Neuronal stem cell (in vitro differentiated cells): ENCODE measurements around the gene PANX2.
A peak's percentile ranks its signal among the peaks of the same experiment; 100 is the strongest.

Experiments used
- DNase-seq: peaks from one replicate; pipeline ENCODE4 v3.0.0-alpha.2; 2013; ENCODE audit warnings: low spot score
- H2AFZ ChIP-seq: one replicate; pipeline ENCODE4 v1.6.1; 2013; ENCODE audit warnings: mild to moderate bottlenecking, low read length, inconsistent platforms
- H2AK5ac ChIP-seq: 2 replicates; pipeline ENCODE4 v1.6.1; 2013; ENCODE audit warnings: low read depth, mild to moderate bottlenecking, inconsistent platforms, low read length, moderate library complexity, mixed read lengths
- H2BK120ac ChIP-seq: 2 replicates; pipeline ENCODE4 v1.6.1; 2013; ENCODE audit warnings: low read depth, mild to moderate bottlenecking, inconsistent platforms, low read length, moderate library complexity, mixed read lengths
- H2BK12ac ChIP-seq: one replicate; pipeline ENCODE4 v1.6.1; 2013; ENCODE audit warnings: low read length, inconsistent platforms
- H2BK15ac ChIP-seq: 2 replicates; pipeline ENCODE4 v1.6.1; 2013; ENCODE audit warnings: mild to moderate bottlenecking, low read length, inconsistent platforms, mixed read lengths
- H2BK5ac ChIP-seq: one replicate; pipeline ENCODE4 v1.6.1; 2013; ENCODE audit warnings: inconsistent platforms, mild to moderate bottlenecking, low read length, moderate library complexity
- H3K14ac ChIP-seq: one replicate; pipeline ENCODE4 v1.6.1; 2013; ENCODE audit warnings: low read length, inconsistent platforms
- H3K18ac ChIP-seq: 2 replicates; pipeline ENCODE4 v1.6.1; 2013; ENCODE audit warnings: low read length, inconsistent platforms
- H3K23ac ChIP-seq: 2 replicates; pipeline ENCODE4 v1.6.1; 2013; ENCODE audit warnings: low read depth, mild to moderate bottlenecking, mixed read lengths, low read length, inconsistent platforms; ENCODE audit not compliant: poor library complexity
- H3K27ac ChIP-seq: replicated peaks from 3 replicates; pipeline ENCODE4 v1.5.1; 2013; ENCODE audit warnings: low read length, inconsistent platforms
- H3K27me3 ChIP-seq, 3 experiments: 2 replicates each; pipeline ENCODE4 v1.6.1; 2013; ENCODE audit warnings: low read length in 3 of 3, mild to moderate bottlenecking in 2 of 3, inconsistent platforms in 1 of 3, low read depth in 1 of 3, mixed read lengths in 1 of 3, moderate library complexity in 1 of 3; ENCODE audit not compliant: control insufficient read depth in 3 of 3, insufficient read depth in 3 of 3
- H3K36me3 ChIP-seq, 2 donors: replicated peaks in 1 of 2; 2 replicates each; pipeline ENCODE4 v1.6.1; 2013; ENCODE audit warnings: low read length in 2 of 2; ENCODE audit not compliant: control insufficient read depth in 2 of 2, insufficient read depth in 2 of 2
- H3K4ac ChIP-seq: 2 replicates; pipeline ENCODE4 v1.6.1; 2013; ENCODE audit warnings: inconsistent platforms, mild to moderate bottlenecking, low read length, moderate library complexity
- H3K4me1 ChIP-seq, 2 donors: 1 replicate in 1 of 2; 2 replicates in 1 of 2; pipeline ENCODE4 v1.6.1; 2013; ENCODE audit warnings: low read length in 2 of 2, low read depth in 1 of 2; ENCODE audit not compliant: control insufficient read depth in 2 of 2, insufficient read depth in 1 of 2
- H3K4me2 ChIP-seq: one replicate; pipeline ENCODE4 v1.6.1; 2013; ENCODE audit warnings: mild to moderate bottlenecking, low read length, inconsistent platforms; ENCODE audit not compliant: insufficient read depth, poor library complexity, severe bottlenecking
- H3K4me3 ChIP-seq, 2 donors: 2 replicates each; pipeline ENCODE4 v1.5.1; 2013; ENCODE audit warnings: low read length in 2 of 2, mild to moderate bottlenecking in 2 of 2, inconsistent platforms in 1 of 2, moderate library complexity in 1 of 2
- H3K79me1 ChIP-seq: one replicate; pipeline ENCODE4 v1.6.1; 2013; ENCODE audit warnings: low read depth, mild to moderate bottlenecking, inconsistent platforms, low read length, moderate library complexity
- H3K9ac ChIP-seq: one replicate; pipeline ENCODE4 v1.6.1; 2013; ENCODE audit warnings: mild to moderate bottlenecking, low read depth, low read length, inconsistent platforms; ENCODE audit not compliant: poor library complexity
- H3K9me3 ChIP-seq, 2 donors: replicated peaks in 1 of 2; 2 replicates each; pipeline versions ENCODE3 to v1.6.1; 2013; ENCODE audit warnings: low read length in 2 of 2, mild to moderate bottlenecking in 2 of 2, inconsistent platforms in 1 of 2, low read depth in 1 of 2, mixed read lengths in 1 of 2, moderate library complexity in 1 of 2; ENCODE audit not compliant: control insufficient read depth in 2 of 2, insufficient read depth in 1 of 2
- H4K8ac ChIP-seq: one replicate; pipeline ENCODE4 v1.6.1; 2013; ENCODE audit warnings: low read depth, mild to moderate bottlenecking, inconsistent platforms, low read length, moderate library complexity
- H4K91ac ChIP-seq: one replicate; pipeline ENCODE4 v1.6.1; 2013; ENCODE audit warnings: low read length, low read depth, mild to moderate bottlenecking, inconsistent platforms; ENCODE audit not compliant: poor library complexity
- WGBS, 2 donors: extraction: QIAGEN DNeasy Blood & Tissue Kit; methylation state at CpG; one replicate each; pipeline ENCODE4 v1.1.7; 2013; ENCODE audit warnings: missing lambda C conversion rate in 2 of 2, mixed read lengths in 1 of 2; ENCODE audit not compliant: insufficient read length in 2 of 2, insufficient replicate concordance in 1 of 2; ENCODE audit errors: extremely low coverage in 2 of 2; 5-methylcytosine and 5-hydroxymethylcytosine counted together

PANX2 gene

DNA sequence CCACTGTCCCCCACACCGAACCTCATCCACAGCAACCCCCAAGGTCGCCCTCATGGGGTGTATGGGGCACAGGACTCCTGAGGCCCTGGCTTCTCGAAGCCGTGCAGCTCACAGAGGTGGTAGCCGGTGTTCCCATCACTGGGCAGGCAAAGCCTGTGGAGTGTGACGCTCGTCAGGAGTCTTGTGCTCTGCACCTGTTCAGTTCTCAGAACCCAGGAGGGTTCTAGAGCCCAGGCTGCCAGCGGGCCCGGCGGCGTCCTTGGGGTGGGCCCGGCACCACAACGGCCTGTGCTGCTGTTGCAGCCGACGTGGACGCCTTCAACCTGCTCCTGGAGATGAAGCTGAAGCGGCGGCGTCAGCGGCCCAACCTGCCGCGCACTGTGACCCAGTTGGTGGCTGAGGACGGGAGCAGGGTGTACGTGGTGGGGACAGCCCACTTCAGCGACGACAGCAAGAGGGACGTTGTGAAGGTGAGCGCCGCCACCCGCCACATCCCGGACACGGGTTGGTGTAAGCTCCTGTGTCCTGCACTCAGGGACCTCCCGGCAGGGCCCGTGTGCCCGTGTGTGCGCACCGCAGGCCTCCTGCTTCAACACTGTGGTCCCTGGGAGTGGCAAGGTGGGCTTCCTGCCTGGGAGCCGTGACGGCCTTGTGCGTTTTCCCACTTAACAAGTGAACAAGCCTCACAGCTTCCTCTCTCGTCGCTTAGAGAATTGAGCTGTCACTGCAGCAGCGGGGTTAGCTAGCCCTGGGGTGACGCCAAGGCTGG lies 23.7 kb downstream of the PANX2 start:
- Histone ChIP-seq H3K9me3 (peaks cover 0 to 2% of the 10 kb centered on the region in 2 donors), H4K91ac (no peak overlapping the region), H3K4ac (no peak overlapping the region), H3K79me1 (peaks cover 16% of the 10 kb centered on the region), H2AFZ (no peak overlapping the region), H3K4me1 (peaks cover 0 to 4% of the 10 kb centered on the region in 2 donors), H2BK15ac (no peak overlapping the region), H3K4me2 (no peak overlapping the region), H2BK120ac (no peak overlapping the region), H3K27ac (no peak overlapping the region), H3K18ac (no peak overlapping the region), H3K4me3 (no peak overlapping the region), H2BK12ac (no peak overlapping the region), H3K27me3 (no peaks in the 10 kb centered on the region), H3K14ac (no peak overlapping the region), H2AK5ac (peak overlapping the region; percentile 28), H3K23ac (peak overlapping the region; percentile 91), H2BK5ac (peak overlapping the region; percentile 75), H4K8ac (no peak overlapping the region), H3K9ac (peak overlapping the region; percentile 50), H3K36me3 (peaks cover 21 to 40% of the 10 kb centered on the region in 2 donors)
- DNase-seq: no peak
- WGBS, 2 donors: no CpG with 5 or more reads among the region's 44 CpGs

DNA sequence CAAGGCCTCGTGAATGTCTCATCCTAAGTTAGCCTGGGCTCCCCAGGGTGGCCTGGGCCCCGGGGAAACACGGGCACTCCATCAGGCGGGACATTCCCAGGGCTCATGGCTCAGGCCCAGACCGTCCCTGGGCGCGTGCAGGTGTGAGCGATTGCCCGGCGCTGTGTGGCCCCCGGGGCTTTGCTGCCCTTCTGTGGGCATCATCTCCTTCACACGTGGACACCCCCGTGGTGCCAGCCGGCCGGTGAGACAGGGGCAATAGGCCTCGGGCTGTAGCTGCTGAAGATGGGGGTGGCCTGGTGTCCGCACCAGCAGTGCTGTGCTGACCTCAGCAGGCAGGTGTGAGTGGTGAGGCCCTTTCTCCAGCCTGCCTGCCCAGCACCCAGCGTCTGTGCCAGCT lies 25.7 kb downstream of the PANX2 start:
- WGBS, 2 donors: no CpG with 5 or more reads among the region's 18 CpGs
- Histone ChIP-seq H2BK15ac (no peak overlapping the region), H2BK5ac (peak overlapping the region; percentile 66), H3K36me3 (peaks cover 22 to 45% of the 10 kb centered on the region in 2 donors), H4K8ac (no peak overlapping the region), H2BK12ac (no peak overlapping the region), H3K4me1 (peaks cover 3 to 5% of the 10 kb centered on the region in 2 donors), H3K9me3 (peaks cover 0 to 2% of the 10 kb centered on the region in 2 donors), H3K4ac (no peak overlapping the region), H2BK120ac (no peak overlapping the region), H3K9ac (no peak overlapping the region), H3K4me2 (no peak overlapping the region), H3K27ac (no peak overlapping the region), H3K79me1 (peaks cover 10% of the 10 kb centered on the region), H4K91ac (no peak overlapping the region), H2AFZ (no peak overlapping the region), H3K4me3 (no peak overlapping the region), H3K27me3 (no peaks in the 10 kb centered on the region), H3K18ac (no peak overlapping the region), H3K14ac (no peak overlapping the region), H3K23ac (no peak overlapping the region), H2AK5ac (no peak overlapping the region)
- no peak for DNase-seq

DNA sequence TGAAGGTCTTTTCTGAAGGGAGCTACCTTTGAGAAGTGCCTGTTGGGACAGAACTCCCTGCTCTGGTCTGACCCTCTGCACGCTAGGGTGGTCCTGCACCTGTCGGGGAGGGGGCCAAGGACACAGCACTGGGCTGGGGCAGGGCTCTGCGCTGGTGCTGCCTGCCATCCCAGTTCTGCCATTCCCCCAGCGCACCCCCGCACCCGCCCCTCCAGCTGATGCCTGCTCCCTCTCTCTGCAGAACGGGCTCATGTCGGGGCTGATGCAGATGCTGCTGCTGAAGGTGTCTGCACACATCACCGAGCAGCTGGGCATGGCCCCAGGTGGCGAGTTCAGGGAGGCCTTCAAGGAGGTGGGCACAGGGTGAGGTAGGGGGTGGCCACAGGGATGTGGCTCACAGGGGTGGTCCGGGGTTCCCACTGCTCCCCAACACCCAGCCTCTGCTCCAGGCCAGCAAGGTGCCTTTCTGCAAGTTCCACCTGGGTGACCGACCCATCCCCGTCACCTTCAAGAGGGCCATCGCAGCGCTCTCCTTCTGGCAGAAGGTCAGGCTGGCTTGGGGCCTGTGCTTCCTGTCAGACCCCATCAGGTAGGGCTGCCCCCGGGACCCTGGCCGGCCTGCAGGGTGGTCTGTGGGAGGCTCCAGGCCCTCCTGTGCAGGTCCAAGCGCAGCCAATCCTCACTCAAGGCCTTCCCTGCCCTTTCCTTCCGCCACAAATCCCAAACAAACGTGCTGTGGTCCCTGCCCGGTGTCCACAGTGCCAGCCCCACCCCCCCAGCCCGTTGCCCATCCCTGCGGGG lies 26.7 kb downstream of the PANX2 start:
- Histone ChIP-seq H2BK5ac (peak overlapping the region; percentile 5), H2AFZ (no peak overlapping the region), H3K4me3 (no peak overlapping the region), H3K23ac (no peak overlapping the region), H4K8ac (no peak overlapping the region), H3K9me3 (peaks cover 0 to 2% of the 10 kb centered on the region in 2 donors), H3K18ac (no peak overlapping the region), H3K36me3 (peaks cover 22 to 45% of the 10 kb centered on the region in 2 donors), H3K14ac (no peak overlapping the region), H2BK120ac (no peak overlapping the region), H2BK15ac (no peak overlapping the region), H3K9ac (no peak overlapping the region), H3K4me2 (no peak overlapping the region), H3K27me3 (no peaks in the 10 kb centered on the region), H3K4me1 (peaks cover 9 to 11% of the 10 kb centered on the region in 2 donors), H3K27ac (no peak overlapping the region), H3K79me1 (peaks cover 19% of the 10 kb centered on the region), H4K91ac (no peak overlapping the region), H2AK5ac (peak overlapping the region; percentile 14), H3K4ac (no peak overlapping the region), H2BK12ac (no peak overlapping the region)
- no CpG with 5 or more reads among the region's 23 CpGs for WGBS, 2 donors
- DNase-seq: no peak
